ENCODE measurements around the gene LOC128125822.
A peak's percentile ranks its signal among the peaks of the same experiment; 100 is the strongest.

Gene LOC128125822

GRCh38 chr6:63525186-63525878, 46.9 kb upstream of the LOC128125822 start:
- Histone ChIP-seq H3K36me3 (ENCODE audit: insufficient read depth, low read length, poor library complexity, severe bottlenecking) (no peaks in the 10 kb centered on the region), H3K4me3 (ENCODE audit: low read depth, low read length, poor library complexity, severe bottlenecking) (no peak overlapping the region), H3K27ac (ENCODE audit: low read depth, low read length, poor library complexity, severe bottlenecking) (no peak overlapping the region), H3K9me3 (ENCODE audit: low read depth, low read length, poor library complexity, severe bottlenecking) (no peaks in the 10 kb centered on the region), H3K27me3 (replicated peaks; ENCODE audit: insufficient read depth, low read depth, low read length, poor library complexity) (no peaks in the 10 kb centered on the region), H3K4me1 (ENCODE audit: insufficient read depth, low read length, poor library complexity, severe bottlenecking) (no peaks in the 10 kb centered on the region)
- ChIA-PET CTCF (no interaction called here), POLR2A (ENCODE audit: low non-redundant PET) (no interaction called here)
- intact Hi-C loops (cut with micrococcal nuclease; ENCODE audit: unreplicated experiment) = no loop called here
- TF ChIP-seq, protein P1, sequence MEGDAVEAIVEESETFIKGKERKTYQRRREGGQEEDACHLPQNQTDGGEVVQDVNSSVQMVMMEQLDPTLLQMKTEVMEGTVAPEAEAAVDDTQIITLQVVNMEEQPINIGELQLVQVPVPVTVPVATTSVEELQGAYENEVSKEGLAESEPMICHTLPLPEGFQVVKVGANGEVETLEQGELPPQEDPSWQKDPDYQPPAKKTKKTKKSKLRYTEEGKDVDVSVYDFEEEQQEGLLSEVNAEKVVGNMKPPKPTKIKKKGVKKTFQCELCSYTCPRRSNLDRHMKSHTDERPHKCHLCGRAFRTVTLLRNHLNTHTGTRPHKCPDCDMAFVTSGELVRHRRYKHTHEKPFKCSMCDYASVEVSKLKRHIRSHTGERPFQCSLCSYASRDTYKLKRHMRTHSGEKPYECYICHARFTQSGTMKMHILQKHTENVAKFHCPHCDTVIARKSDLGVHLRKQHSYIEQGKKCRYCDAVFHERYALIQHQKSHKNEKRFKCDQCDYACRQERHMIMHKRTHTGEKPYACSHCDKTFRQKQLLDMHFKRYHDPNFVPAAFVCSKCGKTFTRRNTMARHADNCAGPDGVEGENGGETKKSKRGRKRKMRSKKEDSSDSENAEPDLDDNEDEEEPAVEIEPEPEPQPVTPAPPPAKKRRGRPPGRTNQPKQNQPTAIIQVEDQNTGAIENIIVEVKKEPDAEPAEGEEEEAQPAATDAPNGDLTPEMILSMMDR (conservative IDR thresholded peaks at IDR 0.05; ENCODE audit: low read depth, low read length) = no peak
- no peak for TF ChIP-seq EZH2 (IDR thresholded peaks at IDR 0.05; ENCODE audit: borderline replicate concordance, low read depth, low read length, poor library complexity, severe bottlenecking)
- no peak for DNase-seq (ENCODE audit: low spot score)
- no TSS peak for BruUV-seq (replicated peaks)

- Histone ChIP-seq H3K27ac (ENCODE audit: low read depth, low read length, poor library complexity, severe bottlenecking) (no peak overlapping the region), H3K4me1 (ENCODE audit: insufficient read depth, low read length, poor library complexity, severe bottlenecking) (no peaks in the 10 kb centered on the region), H3K4me3 (ENCODE audit: low read depth, low read length, poor library complexity, severe bottlenecking) (no peak overlapping the region), H3K36me3 (ENCODE audit: insufficient read depth, low read length, poor library complexity, severe bottlenecking) (no peaks in the 10 kb centered on the region), H3K27me3 (replicated peaks; ENCODE audit: insufficient read depth, low read depth, low read length, poor library complexity) (no peaks in the 10 kb centered on the region), H3K9me3 (ENCODE audit: low read depth, low read length, poor library complexity, severe bottlenecking) (no peaks in the 10 kb centered on the region)
- ChIA-PET POLR2A (ENCODE audit: low non-redundant PET) (no interaction called here), CTCF (no interaction called here)
- TF ChIP-seq, protein P1 (conservative IDR thresholded peaks at IDR 0.05; ENCODE audit: low read depth, low read length) = no peak
- no peak for TF ChIP-seq EZH2 (IDR thresholded peaks at IDR 0.05; ENCODE audit: borderline replicate concordance, low read depth, low read length, poor library complexity, severe bottlenecking)
- no peak for DNase-seq (ENCODE audit: low spot score)
- BruUV-seq (replicated peaks) = no TSS peak
- intact Hi-C loops (cut with micrococcal nuclease; ENCODE audit: unreplicated experiment) = no loop called here
Measured at GRCh38 chr6:63526931-63527330, 45.3 kb upstream of the LOC128125822 start.

- H3K9me3 ChIP-seq (ENCODE audit: low read depth, low read length, poor library complexity, severe bottlenecking) = no peaks in the 10 kb centered on the region
- ChIA-PET CTCF (no interaction called here), POLR2A (ENCODE audit: low non-redundant PET) (no interaction called here)
- intact Hi-C loops (cut with micrococcal nuclease; ENCODE audit: unreplicated experiment) = no loop called here
- H3K27ac ChIP-seq (ENCODE audit: low read depth, low read length, poor library complexity, severe bottlenecking) = no peak overlapping the region
- H3K27me3 ChIP-seq (replicated peaks; ENCODE audit: insufficient read depth, low read depth, low read length, poor library complexity) = no peaks in the 10 kb centered on the region
- TF ChIP-seq, protein P1 (conservative IDR thresholded peaks at IDR 0.05; ENCODE audit: low read depth, low read length) = no peak
- TF ChIP-seq EZH2 (IDR thresholded peaks at IDR 0.05; ENCODE audit: borderline replicate concordance, low read depth, low read length, poor library complexity, severe bottlenecking) = no peak
- no peaks in the 10 kb centered on the region for H3K4me1 ChIP-seq (ENCODE audit: insufficient read depth, low read length, poor library complexity, severe bottlenecking)
- H3K4me3 ChIP-seq (ENCODE audit: low read depth, low read length, poor library complexity, severe bottlenecking) = no peak overlapping the region
- peak; percentile 6 for DNase-seq (ENCODE audit: low spot score)
- H3K36me3 ChIP-seq (ENCODE audit: insufficient read depth, low read length, poor library complexity, severe bottlenecking) = no peaks in the 10 kb centered on the region
- no TSS peak for BruUV-seq (replicated peaks)
Measured at GRCh38 chr6:63527658-63528514, 44.4 kb upstream of the LOC128125822 start.

All from A673 (cell line).